ENCODE results near the gene ATAT1. TPM values are rescaled to one million over a fixed set of nuclear protein-coding genes. Genes with fewer than 3 reads are reported as not detected.

The ATAT1 gene
- polyA plus RNA-seq, 4 donors, result 6.5 to 28.2 (median 11.6) TPM

- H3K27me3 ChIP-seq (ENCODE audit: control insufficient read depth in 3 of 3, insufficient read depth in 3 of 3, low read length in 3 of 3), result no peaks in the 10 kb centered on the region
- H3K4me1 ChIP-seq (ENCODE audit: control insufficient read depth in 3 of 3, insufficient read depth in 2 of 3, low read depth in 1 of 3, low read length in 2 of 3), result peaks cover 0 to 6% (median 5%) of the 10 kb centered on the region in 3 donors
- FAIRE-seq (no peak), DNase-seq (no peak)
- H3K9me3 ChIP-seq (ENCODE audit: control insufficient read depth in 2 of 2, insufficient read depth in 1 of 2, low read depth in 1 of 2, low read length in 1 of 2), result no peaks in the 10 kb centered on the region
- H3K4me3 ChIP-seq (ENCODE audit: low read depth in 1 of 3, low read length in 3 of 3), result no peak overlapping the region
- H3K27ac ChIP-seq (ENCODE audit: low read depth in 1 of 3, low read length in 2 of 3), result no peak overlapping the region
- H3K36me3 ChIP-seq (ENCODE audit: control insufficient read depth in 3 of 3, insufficient read depth in 2 of 3, low read depth in 1 of 3, low read length in 3 of 3), result peaks cover 8 to 39% (median 12%) of the 10 kb centered on the region in 3 donors
- 90 to 91% (median 90%) methylated on average over 27 of the region's 27 CpGs for WGBS, 3 donors
These were observed 44.3 kb downstream of the ATAT1 start for GRCh38 chr6:30670760-30671527.

GRCh38 chr6:30672445-30673253, 46.0 kb downstream of the ATAT1 start, which contains the start of gene DHX16:
Gene DHX16 (minus strand): TSS chr6:30673006. CDS start chr6:30672841, 165 bp downstream.
- peak within 1 kb of the TSS; percentile 88 to 96 (median 88) for H3K4me3 ChIP-seq (ENCODE audit: low read depth in 1 of 3, low read length in 3 of 3)
- FAIRE-seq (no peak), DNase-seq (peak; percentile 97 to 98)
- H3K36me3 ChIP-seq (ENCODE audit: control insufficient read depth in 3 of 3, insufficient read depth in 2 of 3, low read depth in 1 of 3, low read length in 3 of 3), result peaks cover 11 to 43% (median 18%) of the 10 kb centered on the region in 3 donors
- H3K27me3 ChIP-seq (ENCODE audit: control insufficient read depth in 3 of 3, insufficient read depth in 3 of 3, low read length in 3 of 3), result no peaks in the 10 kb centered on the region
- 0 to 1% (median 1%) methylated on average over 57 of the region's 57 CpGs for WGBS, 3 donors
- peaks cover 0 to 6% (median 5%) of the 10 kb centered on the region in 3 donors for H3K4me1 ChIP-seq (ENCODE audit: control insufficient read depth in 3 of 3, insufficient read depth in 2 of 3, low read depth in 1 of 3, low read length in 2 of 3)
- H3K9me3 ChIP-seq (ENCODE audit: control insufficient read depth in 2 of 2, insufficient read depth in 1 of 2, low read depth in 1 of 2, low read length in 1 of 2), result no peaks in the 10 kb centered on the region
- peak within 1 kb of the TSS; percentile 81 to 90 (median 84) for H3K27ac ChIP-seq (ENCODE audit: low read depth in 1 of 3, low read length in 2 of 3)

GRCh38 chr6:30676660-30677285, 50.1 kb downstream of the ATAT1 start:
- H3K27ac ChIP-seq (ENCODE audit: low read depth in 1 of 3, low read length in 2 of 3), result no peak overlapping the region
- 80 to 86% (median 81%) methylated on average over 10 of the region's 10 CpGs for WGBS, 3 donors
- DNase-seq (no peak), FAIRE-seq (no peak)
- no peaks in the 10 kb centered on the region for H3K9me3 ChIP-seq (ENCODE audit: control insufficient read depth in 2 of 2, insufficient read depth in 1 of 2, low read depth in 1 of 2, low read length in 1 of 2)
- H3K36me3 ChIP-seq (ENCODE audit: control insufficient read depth in 3 of 3, insufficient read depth in 2 of 3, low read depth in 1 of 3, low read length in 3 of 3), result peaks cover 0 to 35% (median 15%) of the 10 kb centered on the region in 3 donors
- no peak overlapping the region for H3K4me3 ChIP-seq (ENCODE audit: low read depth in 1 of 3, low read length in 3 of 3)
- peaks cover 0 to 9% (median 3%) of the 10 kb centered on the region in 3 donors for H3K4me1 ChIP-seq (ENCODE audit: control insufficient read depth in 3 of 3, insufficient read depth in 2 of 3, low read depth in 1 of 3, low read length in 2 of 3)
- H3K27me3 ChIP-seq (ENCODE audit: control insufficient read depth in 3 of 3, insufficient read depth in 3 of 3, low read length in 3 of 3), result no peaks in the 10 kb centered on the region

DNA sequence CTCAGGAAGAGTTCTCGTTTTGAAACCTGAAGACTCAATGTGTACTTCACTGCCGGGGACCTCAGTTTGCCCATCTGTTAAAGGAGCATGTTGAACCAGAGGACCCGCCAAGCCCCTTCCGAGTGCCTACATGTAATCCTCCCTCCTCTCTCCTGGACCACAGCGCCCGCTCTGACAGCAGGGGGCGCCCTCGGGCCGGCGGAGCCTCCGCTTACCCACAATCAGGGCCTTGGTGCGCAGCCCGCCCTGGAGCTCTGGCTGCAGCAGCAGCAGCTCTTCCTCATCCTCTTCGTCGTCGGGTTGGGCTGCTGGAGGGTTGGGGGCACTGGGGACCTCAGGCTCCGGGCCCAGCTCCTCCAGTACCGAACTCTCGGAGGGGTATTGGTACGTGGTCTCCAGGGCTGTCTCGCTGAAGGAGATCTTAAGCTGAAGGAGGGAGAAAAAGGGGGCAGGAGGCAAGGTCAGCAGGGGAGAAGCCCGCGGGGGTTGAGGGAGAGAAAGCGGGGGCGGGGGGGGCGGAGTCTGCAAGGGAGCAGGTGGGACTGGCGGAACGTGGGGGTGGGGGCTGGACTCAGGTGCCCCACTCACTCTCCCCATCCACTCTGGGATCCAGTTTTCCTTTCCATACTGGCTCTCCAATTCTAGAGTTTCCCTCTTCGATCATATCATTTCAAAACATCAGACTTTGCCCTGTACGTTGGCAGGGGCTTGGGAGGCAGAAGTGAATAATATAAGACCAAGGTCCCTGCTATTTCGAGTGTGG, 52.5 kb downstream of the ATAT1 start:
- 3 to 8% (median 3%) methylated on average over 24 to 31 of the region's 31 CpGs for WGBS, 3 donors
- Histone ChIP-seq H3K36me3 (ENCODE audit: control insufficient read depth in 3 of 3, insufficient read depth in 2 of 3, low read depth in 1 of 3, low read length in 3 of 3) (peaks cover 0 to 44% (median 15%) of the 10 kb centered on the region in 3 donors), H3K4me3 (ENCODE audit: low read depth in 1 of 3, low read length in 3 of 3) (peak overlapping the region in 1 of 3 donors; percentile 29), H3K4me1 (ENCODE audit: control insufficient read depth in 3 of 3, insufficient read depth in 2 of 3, low read depth in 1 of 3, low read length in 2 of 3) (peaks cover 0 to 10% (median 0%) of the 10 kb centered on the region in 3 donors), H3K27ac (ENCODE audit: low read depth in 1 of 3, low read length in 2 of 3) (peak overlapping the region in 1 of 3 donors; percentile 58), H3K27me3 (ENCODE audit: control insufficient read depth in 3 of 3, insufficient read depth in 3 of 3, low read length in 3 of 3) (no peaks in the 10 kb centered on the region), H3K9me3 (ENCODE audit: control insufficient read depth in 2 of 2, insufficient read depth in 1 of 2, low read depth in 1 of 2, low read length in 1 of 2) (no peaks in the 10 kb centered on the region)
- DNase-seq (peak; percentile 81 to 93), FAIRE-seq (no peak)

DNA sequence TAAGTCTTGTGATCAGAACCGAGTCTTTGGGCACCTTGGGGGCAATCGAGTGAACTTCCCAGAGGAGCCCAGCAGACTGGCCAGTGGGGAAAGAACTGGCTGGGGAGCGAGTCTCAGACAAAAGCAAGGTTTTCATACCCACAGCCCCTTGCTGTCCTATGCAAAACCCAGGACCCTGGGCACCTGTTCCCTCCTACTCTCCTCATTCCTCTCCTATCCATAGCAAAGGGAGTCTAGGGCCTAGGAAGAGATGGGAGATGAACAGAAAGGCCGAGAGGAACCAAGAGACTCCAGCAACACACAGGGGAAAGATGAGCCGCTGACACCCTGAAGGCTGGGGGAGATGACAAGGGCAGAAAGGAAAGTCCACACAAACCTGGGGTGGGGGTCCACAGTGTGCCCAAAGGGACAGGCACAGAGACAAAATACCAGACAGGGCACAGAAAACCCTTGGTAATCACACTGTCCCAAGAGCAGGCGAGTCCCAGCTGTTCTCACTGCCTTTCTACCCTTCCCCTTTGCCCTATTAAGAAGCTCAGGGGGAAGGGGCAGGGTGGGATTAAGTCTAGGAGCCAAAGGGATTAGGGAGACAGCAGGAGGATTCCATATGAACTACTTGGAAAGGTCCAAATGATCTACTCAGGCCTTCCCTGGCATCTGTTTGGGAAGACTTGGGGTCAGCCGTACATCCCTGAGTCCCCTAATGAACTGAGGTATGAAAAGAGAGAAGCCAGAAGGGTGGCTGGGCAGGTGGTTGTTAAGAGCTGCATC, 53.3 kb downstream of the ATAT1 start:
- peaks cover 0 to 44% (median 15%) of the 10 kb centered on the region in 3 donors for H3K36me3 ChIP-seq (ENCODE audit: control insufficient read depth in 3 of 3, insufficient read depth in 2 of 3, low read depth in 1 of 3, low read length in 3 of 3)
- no peaks in the 10 kb centered on the region for H3K9me3 ChIP-seq (ENCODE audit: control insufficient read depth in 2 of 2, insufficient read depth in 1 of 2, low read depth in 1 of 2, low read length in 1 of 2)
- H3K4me3 ChIP-seq (ENCODE audit: low read depth in 1 of 3, low read length in 3 of 3), result peak overlapping the region in 1 of 3 donors; percentile 29
- 47 to 57% (median 51%) methylated on average over 7 of the region's 7 CpGs for WGBS, 3 donors
- no peak for FAIRE-seq
- H3K4me1 ChIP-seq (ENCODE audit: control insufficient read depth in 3 of 3, insufficient read depth in 2 of 3, low read depth in 1 of 3, low read length in 2 of 3), result peaks cover 0 to 10% (median 0%) of the 10 kb centered on the region in 3 donors
- DNase-seq, result no peak
- no peaks in the 10 kb centered on the region for H3K27me3 ChIP-seq (ENCODE audit: control insufficient read depth in 3 of 3, insufficient read depth in 3 of 3, low read length in 3 of 3)
- peak overlapping the region in 1 of 3 donors; percentile 58 for H3K27ac ChIP-seq (ENCODE audit: low read depth in 1 of 3, low read length in 2 of 3)

DNA sequence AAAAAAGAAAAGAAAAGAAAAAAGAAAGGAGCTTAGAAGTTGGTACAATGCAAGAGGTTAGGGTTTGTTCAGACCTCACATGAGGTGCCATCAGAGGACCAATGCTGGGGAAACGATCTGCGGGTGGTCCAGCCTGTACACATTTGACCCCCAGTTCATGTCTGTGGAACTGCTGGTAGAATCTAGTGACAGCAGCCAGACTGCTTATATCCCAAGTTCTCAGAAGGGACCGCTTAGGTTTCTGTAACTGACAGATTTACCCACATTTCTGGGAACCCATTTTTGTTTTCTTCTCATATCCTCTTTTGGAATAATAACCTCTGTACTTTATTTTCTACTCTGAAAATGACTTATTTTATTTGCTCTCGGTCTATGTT, 55.1 kb downstream of the ATAT1 start:
- H3K36me3 ChIP-seq (ENCODE audit: control insufficient read depth in 3 of 3, insufficient read depth in 2 of 3, low read depth in 1 of 3, low read length in 3 of 3), result peaks cover 0 to 44% (median 8%) of the 10 kb centered on the region in 3 donors
- H3K27ac ChIP-seq (ENCODE audit: low read depth in 1 of 3, low read length in 2 of 3), result peak overlapping the region; percentile 1 to 94 (median 36)
- FAIRE-seq, result no peak
- no peak for DNase-seq
- peak overlapping the region in 2 of 3 donors; percentile 37 to 42 for H3K4me3 ChIP-seq (ENCODE audit: low read depth in 1 of 3, low read length in 3 of 3)
- WGBS, 3 donors, result 42 to 86% (median 52%) methylated on average over 4 of the region's 4 CpGs
- H3K27me3 ChIP-seq (ENCODE audit: control insufficient read depth in 3 of 3, insufficient read depth in 3 of 3, low read length in 3 of 3), result peaks cover 0 to 8% (median 0%) of the 10 kb centered on the region in 3 donors
- peaks cover 0 to 17% (median 0%) of the 10 kb centered on the region in 3 donors for H3K4me1 ChIP-seq (ENCODE audit: control insufficient read depth in 3 of 3, insufficient read depth in 2 of 3, low read depth in 1 of 3, low read length in 2 of 3)
- H3K9me3 ChIP-seq (ENCODE audit: control insufficient read depth in 2 of 2, insufficient read depth in 1 of 2, low read depth in 1 of 2, low read length in 1 of 2), result no peaks in the 10 kb centered on the region
